K562 (cell line): ENCODE measurements around the gene DNAJC17. TPM values are rescaled to one million over a fixed set of nuclear protein-coding genes. Genes with fewer than 3 reads are reported as not detected.

Experiments
- ATF6 ChIP-seq: sonication (generic); formaldehyde crosslinking; IDR thresholded peaks from 2 replicates; pipeline ENCODE4 v1.4.0; 2020; ENCODE audit warnings: mild to moderate bottlenecking, missing genetic modification reagents
- E2F1 ChIP-seq: sonication (generic); formaldehyde crosslinking; IDR thresholded peaks from 2 replicates; pipeline ENCODE4 v1.8.1; 2023; ENCODE audit warnings: mild to moderate bottlenecking, missing genetic modification reagents, moderate library complexity
- FOXM1 ChIP-seq, 2 experiments: fragments of 450-650 bp in 1 of 2; sonication (generic) in 1 of 2; formaldehyde crosslinking in 1 of 2; IDR thresholded peaks; 2 replicates each; pipeline versions ENCODE4 v1.6.1 to v1.9.0; 2017 to 2022; ENCODE audit warnings: low read depth in 2 of 2, mild to moderate bottlenecking in 2 of 2, missing genetic modification reagents in 1 of 2, moderate library complexity in 1 of 2
- HDAC2 ChIP-seq: fragments of 450-650 bp; IDR thresholded peaks from 2 replicates; pipeline ENCODE4 v1.6.1; 2016; ENCODE audit warnings: mild to moderate bottlenecking
- MAX ChIP-seq: sonication (generic); formaldehyde crosslinking; IDR thresholded peaks from 2 replicates; pipeline ENCODE4 v1.9.0; 2022; ENCODE audit warnings: mild to moderate bottlenecking, missing genetic modification reagents
- MEF2D ChIP-seq: conservative IDR thresholded peaks from 2 replicates; pipeline ENCODE4 v1.6.1; 2016; ENCODE audit warnings: low read depth, missing genetic modification characterization, missing compliant biosample characterization
- MITF ChIP-seq: IDR thresholded peaks from 2 replicates; pipeline ENCODE4 v1.6.1; 2014; ENCODE audit warnings: antibody characterized with exemption
- MLLT1 ChIP-seq, 2 experiments: fragments of 450-650 bp; IDR thresholded peaks; 2 replicates each; pipeline ENCODE4 v1.6.1; 2016
- NCOR1 ChIP-seq: fragments of 450-650 bp; IDR thresholded peaks from 2 replicates; pipeline ENCODE4 v1.6.1; 2016; ENCODE audit warnings: mild to moderate bottlenecking, moderate library complexity
- NFIC ChIP-seq: fragments of 450-650 bp; IDR thresholded peaks from 2 replicates; pipeline ENCODE4 v1.6.1; 2017; ENCODE audit warnings: mild to moderate bottlenecking, inconsistent platforms
- NRF1 ChIP-seq, 2 experiments: fragments of 450-650 bp; IDR thresholded peaks in 1 of 2; conservative IDR thresholded peaks in 1 of 2; 2 replicates each; pipeline ENCODE4 v1.6.1; 2014; ENCODE audit warnings: mild to moderate bottlenecking in 2 of 2
- SMAD1 ChIP-seq: fragments of 150-350 bp; IDR thresholded peaks from 2 replicates; pipeline ENCODE4 v1.6.1; 2014; ENCODE audit warnings: low read length, low read depth; ENCODE audit not compliant: partially characterized antibody
- TRIM24 ChIP-seq, 2 experiments: fragments of 450-650 bp; IDR thresholded peaks; 2 replicates each; pipeline ENCODE4 v1.6.1; 2016
- XRCC4 ChIP-seq: IDR thresholded peaks from one replicate; pipeline ENCODE4 v1.6.1; 2011; ENCODE audit not compliant: insufficient read depth, insufficient read length; ENCODE audit errors: extremely low read depth
- ZBTB33 ChIP-seq: sonication (generic); formaldehyde crosslinking; IDR thresholded peaks from 2 replicates; pipeline ENCODE4 v1.8.1; 2023; ENCODE audit warnings: mild to moderate bottlenecking, missing genetic modification reagents
- ZC3H4 ChIP-seq: sonication (generic); formaldehyde crosslinking; IDR thresholded peaks from 2 replicates; pipeline ENCODE4 v1.9.0; 2021; ENCODE audit warnings: missing genetic modification reagents, borderline replicate concordance
- ZNF408 ChIP-seq: fragments of 250-450 bp; sonication (Bioruptor Pico); IDR thresholded peaks from 2 replicates; pipeline ENCODE4 v1.4.0; 2020; ENCODE audit warnings: low read depth, mild to moderate bottlenecking, moderate library complexity
- polyA plus RNA-seq, 8 experiments: library from polyadenylated mRNA; depleted of rRNA in 4 of 8; stranded (reverse) in 5 of 8; unstranded in 3 of 8; fragments of >200 nt; fragmentation: Nextera tagmentation in 2 of 8; fragmentation: Illumina TruSeq in 1 of 8; extraction: Ambion mirVana in 2 of 8; extraction: Trizol in 1 of 8; gene quantifications; 2 replicates each; pipeline versions ENCODE4 v1.2.1 to v1.2.3, GENCODE V29; 2011 to 2014; ENCODE audit warnings: inconsistent platforms in 1 of 8, missing spikeins in 1 of 8
- total RNA-seq, 7 experiments: library from RNA; depleted of rRNA in 6 of 7; stranded (reverse); fragments of >200 nt in 6 of 7; fragmentation: Illumina TruSeq in 2 of 7; extraction: Trizol in 2 of 7; gene quantifications; 2 replicates each; pipeline versions ENCODE4 v1.2.1 to v1.2.3, GENCODE V29; 2011 to 2021; ENCODE audit warnings: low replicate concordance in 1 of 7

Gene DNAJC17
- total and polyA plus RNA-seq, 9 of the 15 experiments (the other 6 are each of a cell fraction or from before 2014, with no cell fraction given) = 2.4 to 79.4 (median 44.2) TPM

- peak; percentile 55; the same call in 1 of the 2 replicates for TF ChIP-seq ZBTB33 (CRISPR knock-in tag)
- peak; percentile 95 for TF ChIP-seq MAX
- TF ChIP-seq SMAD1 = peak; percentile 90
- no peak for TF ChIP-seq XRCC4
- peak; percentile 100 for TF ChIP-seq NFIC
- no peak for TF ChIP-seq FOXM1 (IDR thresholded peaks at IDR 0.05; ENCODE audit: low read depth)
- TF ChIP-seq FOXM1 (CRISPR knock-in tag; IDR thresholded peaks at IDR 0.05; ENCODE audit: low read depth) = peak; percentile 44; the same call in 1 of the 2 replicates
- TF ChIP-seq MLLT1 (IDR thresholded peaks at IDR 0.05) = peak in 1 of 2 experiments; percentile 62; a peak in 1 of 4 replicates
- peak; percentile 22 to 47; a peak in 2 of 4 replicates for TF ChIP-seq TRIM24 (IDR thresholded peaks at IDR 0.05)
- 0 out of 2 replicates have a peak, but pooled peaks have one; percentile 14 for TF ChIP-seq MEF2D
- peak; percentile 56; the same call in 1 of the 2 replicates for TF ChIP-seq ATF6
- TF ChIP-seq HDAC2 = peak; percentile 73; the same call in 1 of the 2 replicates
- peak; percentile 97 for TF ChIP-seq NRF1 (conservative IDR thresholded peaks at IDR 0.05 in 1 of 2, IDR thresholded peaks at IDR 0.05 in 1 of 2)
- no peak for TF ChIP-seq ZNF408
- TF ChIP-seq NCOR1 = peak; percentile 11; the same call in 1 of the 2 replicates
- 0 out of 2 replicates have a peak, but pooled peaks have one; percentile 58 for TF ChIP-seq ZC3H4 (CRISPR knock-in tag)
- TF ChIP-seq E2F1 (CRISPR knock-in tag) = peak; percentile 91
- TF ChIP-seq MITF = no peak
Observed at GRCh38 chr15:40762919-40763800, 44.1 kb downstream of the DNAJC17 start (continued).
